Inflammatory macrophage treated with lipopolysaccharide for 4 hours (primary cell): ENCODE measurements around the gene PBX3.

Experiments used
- DNase-seq: peaks from one replicate; pipeline ENCODE4 v3.0.0-alpha.2; 2020

Gene PBX3

GRCh38 chr9:125826850-125827249 lies 79.7 kb downstream of the PBX3 start:
- DNase-seq: no peak

GRCh38 chr9:125829743-125830142 lies 82.6 kb downstream of the PBX3 start:
- peak; percentile 81 for DNase-seq

- DNase-seq: peak; percentile 27
Observed at GRCh38 chr9:125831054-125831453, 83.9 kb downstream of the PBX3 start.

GRCh38 chr9:125831616-125832015 lies 84.4 kb downstream of the PBX3 start:
- no peak for DNase-seq

GRCh38 chr9:125835655-125836054 lies 88.5 kb downstream of the PBX3 start:
- no peak for DNase-seq

- peak; percentile 72 for DNase-seq
Observed at GRCh38 chr9:125839317-125839716, 92.1 kb downstream of the PBX3 start.

- no peak for DNase-seq
Observed at GRCh38 chr9:125841444-125841843, 94.3 kb downstream of the PBX3 start.

- DNase-seq: no peak
Observed at GRCh38 chr9:125842242-125842641, 95.1 kb downstream of the PBX3 start.

GRCh38 chr9:125843646-125844045 lies 96.5 kb downstream of the PBX3 start:
- no peak for DNase-seq

GRCh38 chr9:125844611-125845010 lies 97.4 kb downstream of the PBX3 start:
- no peak for DNase-seq

GRCh38 chr9:125845271-125845808 lies 98.2 kb downstream of the PBX3 start:
- no peak for DNase-seq

- no peak for DNase-seq
Observed at GRCh38 chr9:125847735-125848134, 100.6 kb downstream of the PBX3 start.

- DNase-seq: no peak
Observed at GRCh38 chr9:125850106-125850632, 103.0 kb downstream of the PBX3 start.

GRCh38 chr9:125850763-125851162 lies 103.6 kb downstream of the PBX3 start:
- no peak for DNase-seq

- DNase-seq: no peak
Observed at GRCh38 chr9:125851979-125852378, 104.8 kb downstream of the PBX3 start.

- no peak for DNase-seq
Observed at GRCh38 chr9:125852386-125852785, 105.2 kb downstream of the PBX3 start.

- peak; percentile 19 for DNase-seq
Observed at GRCh38 chr9:125854553-125855275, 107.5 kb downstream of the PBX3 start.

GRCh38 chr9:125856331-125856730 lies 109.2 kb downstream of the PBX3 start:
- no peak for DNase-seq

- DNase-seq: peak; percentile 78
Observed at GRCh38 chr9:125861405-125862058, 114.4 kb downstream of the PBX3 start.

GRCh38 chr9:125863923-125864322 lies 116.8 kb downstream of the PBX3 start:
- DNase-seq: peak; percentile 42

GRCh38 chr9:125867751-125868415 lies 120.7 kb downstream of the PBX3 start:
- no peak for DNase-seq

- DNase-seq: peak; percentile 57
Observed at GRCh38 chr9:125878164-125878631, 131.0 kb downstream of the PBX3 start.

GRCh38 chr9:125881042-125881441 lies 133.9 kb downstream of the PBX3 start:
- DNase-seq: no peak
